Tibial nerve (tissue), 4 donors: ENCODE measurements around the gene POLR3A. TPM values are rescaled to one million over a fixed set of nuclear protein-coding genes. Genes with fewer than 3 reads are reported as not detected.

ENCODE experiments used
- DNase-seq, 2 donors: peaks; one replicate each; pipeline ENCODE4 v3.0.0-alpha.2; 2019; ENCODE audit warnings: low spot score in 2 of 2
- H3K27ac ChIP-seq, 4 donors: fragments of 200-600 bp; sonication (generic) in 3 of 4; one replicate each; pipeline ENCODE4 v1.5.1; 2017 to 2019; ENCODE audit warnings: mild to moderate bottlenecking in 1 of 4
- H3K27me3 ChIP-seq, 2 donors: fragments of 200-600 bp; sonication (generic) in 1 of 2; one replicate each; pipeline versions ENCODE4 v1.5.1 to v1.6.0; 2017 to 2019
- H3K36me3 ChIP-seq, 3 donors: fragments of 200-600 bp; sonication (generic); one replicate each; pipeline ENCODE4 v1.5.1; 2018 to 2019
- H3K4me1 ChIP-seq, 4 donors: fragments of 200-600 bp; sonication (generic) in 3 of 4; one replicate each; pipeline ENCODE4 v1.5.1; 2017 to 2019
- H3K4me3 ChIP-seq, 4 donors: fragments of 200-600 bp; sonication (generic) in 3 of 4; one replicate each; pipeline ENCODE4 v1.5.1; 2017 to 2019; ENCODE audit warnings: mild to moderate bottlenecking in 1 of 4, moderate library complexity in 1 of 4
- H3K9me3 ChIP-seq, 4 donors: fragments of 200-600 bp; sonication (generic) in 3 of 4; one replicate each; pipeline ENCODE4 v1.5.1; 2017 to 2019
- EP300 ChIP-seq, 2 donors: sonication (generic); formaldehyde crosslinking; IDR thresholded peaks; one replicate each; pipeline ENCODE4 v1.6.1; 2017; ENCODE audit warnings: antibody characterized with exemption in 2 of 2, mild to moderate bottlenecking in 1 of 2
- POLR2A ChIP-seq, 2 donors: fragments of 450-650 bp; IDR thresholded peaks; one replicate each; pipeline ENCODE4 v1.6.1; 2017; ENCODE audit warnings: antibody characterized with exemption in 2 of 2, mild to moderate bottlenecking in 2 of 2, moderate library complexity in 2 of 2
- WGBS, 2 donors: methylation state at CpG; one replicate each; pipeline ENCODE4 v1.1.5; 2018; 5-methylcytosine and 5-hydroxymethylcytosine counted together
- total RNA-seq, 4 donors: library from RNA; depleted of rRNA; stranded (reverse); fragments of >200 nt; gene quantifications; one replicate each; pipeline ENCODE4 v1.1.0, GENCODE V29; 2016
- TF ChIP-seq, protein P1 (sequence below), 5 experiments: fragments of 200-600 bp in 3 of 5; fragments of 450-650 bp in 2 of 5; sonication (generic) in 3 of 5; IDR thresholded peaks; one replicate each; pipeline ENCODE4 v1.5.1; 2016 to 2019; ENCODE audit warnings: antibody characterized with exemption in 5 of 5, mild to moderate bottlenecking in 3 of 5, moderate library complexity in 2 of 5

POLR3A gene
- total RNA-seq, 4 donors from 2014 or later = 10.2 to 16.8 (median 11.4) TPM

DNA sequence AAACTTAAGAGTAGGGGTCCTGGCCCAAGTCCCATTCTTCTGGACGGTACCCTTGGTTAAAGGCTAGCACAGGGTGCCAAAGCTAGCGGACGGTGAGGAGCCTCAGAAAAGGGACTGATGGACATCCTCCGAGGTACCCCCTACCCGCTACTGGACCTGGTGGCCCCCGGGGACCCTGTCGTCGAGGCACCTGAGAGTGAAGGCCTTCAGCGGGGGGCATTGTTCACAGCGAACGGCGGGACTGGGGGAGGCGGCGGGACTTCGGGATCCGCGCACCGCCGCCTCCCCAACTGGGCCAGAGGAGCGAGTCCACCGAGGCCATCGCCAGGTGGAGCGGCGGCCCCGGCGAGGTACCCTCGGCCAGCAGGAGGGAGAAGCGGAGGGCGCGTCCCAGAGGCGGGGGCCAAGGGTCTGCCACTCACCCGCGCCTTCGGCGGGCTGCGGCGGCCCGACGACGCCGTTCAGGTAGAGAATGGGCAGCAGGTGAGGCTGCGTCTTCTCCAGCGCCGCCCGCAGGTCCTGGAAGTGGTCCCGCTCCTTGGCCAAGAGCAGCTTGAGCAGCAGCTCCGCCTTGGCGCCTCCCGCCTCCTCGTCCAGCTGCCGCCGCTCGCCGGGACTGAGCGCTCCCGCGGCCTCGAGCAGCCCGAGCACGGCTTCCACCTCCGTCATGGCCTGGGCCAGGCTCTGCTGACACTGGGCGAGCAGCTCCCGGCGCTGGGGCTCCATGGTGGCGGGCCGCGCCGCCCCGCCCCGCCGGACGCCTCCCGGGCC, 103.3 kb downstream of the POLR3A start:
- Histone ChIP-seq H3K4me3 (peak overlapping the region; percentile 70 to 96 (median 86)), H3K36me3 (no peaks in the 10 kb centered on the region), H3K4me1 (peaks cover 0 to 37% (median 6%) of the 10 kb centered on the region in 4 donors), H3K27ac (peak overlapping the region; percentile 69 to 87 (median 75)), H3K27me3 (no peaks in the 10 kb centered on the region), H3K9me3 (no peaks in the 10 kb centered on the region)
- TF ChIP-seq EP300 (IDR thresholded peaks at IDR 0.05) = peak in 1 of 2 donors; percentile 5
- TF ChIP-seq, protein P1, sequence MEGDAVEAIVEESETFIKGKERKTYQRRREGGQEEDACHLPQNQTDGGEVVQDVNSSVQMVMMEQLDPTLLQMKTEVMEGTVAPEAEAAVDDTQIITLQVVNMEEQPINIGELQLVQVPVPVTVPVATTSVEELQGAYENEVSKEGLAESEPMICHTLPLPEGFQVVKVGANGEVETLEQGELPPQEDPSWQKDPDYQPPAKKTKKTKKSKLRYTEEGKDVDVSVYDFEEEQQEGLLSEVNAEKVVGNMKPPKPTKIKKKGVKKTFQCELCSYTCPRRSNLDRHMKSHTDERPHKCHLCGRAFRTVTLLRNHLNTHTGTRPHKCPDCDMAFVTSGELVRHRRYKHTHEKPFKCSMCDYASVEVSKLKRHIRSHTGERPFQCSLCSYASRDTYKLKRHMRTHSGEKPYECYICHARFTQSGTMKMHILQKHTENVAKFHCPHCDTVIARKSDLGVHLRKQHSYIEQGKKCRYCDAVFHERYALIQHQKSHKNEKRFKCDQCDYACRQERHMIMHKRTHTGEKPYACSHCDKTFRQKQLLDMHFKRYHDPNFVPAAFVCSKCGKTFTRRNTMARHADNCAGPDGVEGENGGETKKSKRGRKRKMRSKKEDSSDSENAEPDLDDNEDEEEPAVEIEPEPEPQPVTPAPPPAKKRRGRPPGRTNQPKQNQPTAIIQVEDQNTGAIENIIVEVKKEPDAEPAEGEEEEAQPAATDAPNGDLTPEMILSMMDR (IDR thresholded peaks at IDR 0.05) = no peak
- no peak for TF ChIP-seq POLR2A (IDR thresholded peaks at IDR 0.05)
- 0 to 4% methylated on average over 14 to 26 of the region's 73 CpGs for WGBS, 2 donors
- DNase-seq = peak in 1 of 2 donors; percentile 8

DNA sequence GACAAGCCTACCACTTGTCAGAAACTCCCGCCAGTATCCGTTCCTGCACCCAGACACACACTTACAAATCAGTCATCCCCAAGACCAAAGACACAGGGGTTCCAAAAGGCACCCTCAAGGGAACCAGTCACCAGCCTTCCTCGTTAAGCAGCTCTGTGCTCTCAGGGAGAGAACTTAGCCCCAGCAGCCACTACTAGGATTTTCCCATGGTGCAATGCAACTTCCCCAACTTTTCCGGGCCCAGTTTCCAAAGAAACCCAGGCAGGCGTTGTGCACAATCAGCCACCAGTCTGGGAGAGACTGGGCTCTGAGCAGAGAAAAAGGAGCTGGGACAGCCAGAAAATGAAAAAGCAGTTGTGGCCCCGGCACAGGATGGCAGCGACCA, 103.9 kb downstream of the POLR3A start:
- Histone ChIP-seq H3K36me3 (no peaks in the 10 kb centered on the region), H3K4me3 (peak overlapping the region; percentile 70 to 96 (median 86)), H3K4me1 (peaks cover 0 to 43% (median 6%) of the 10 kb centered on the region in 4 donors), H3K27ac (peak overlapping the region; percentile 69 to 87 (median 75)), H3K27me3 (no peaks in the 10 kb centered on the region), H3K9me3 (no peaks in the 10 kb centered on the region)
- TF ChIP-seq POLR2A (IDR thresholded peaks at IDR 0.05) (no peak), EP300 (IDR thresholded peaks at IDR 0.05) (peak in 1 of 2 donors; percentile 42)
- TF ChIP-seq, protein P1 (IDR thresholded peaks at IDR 0.05) = no peak
- peak in 1 of 2 donors; percentile 32 for DNase-seq
- WGBS, 2 donors = 10 to 13% methylated on average over 7 of the region's 7 CpGs

DNA sequence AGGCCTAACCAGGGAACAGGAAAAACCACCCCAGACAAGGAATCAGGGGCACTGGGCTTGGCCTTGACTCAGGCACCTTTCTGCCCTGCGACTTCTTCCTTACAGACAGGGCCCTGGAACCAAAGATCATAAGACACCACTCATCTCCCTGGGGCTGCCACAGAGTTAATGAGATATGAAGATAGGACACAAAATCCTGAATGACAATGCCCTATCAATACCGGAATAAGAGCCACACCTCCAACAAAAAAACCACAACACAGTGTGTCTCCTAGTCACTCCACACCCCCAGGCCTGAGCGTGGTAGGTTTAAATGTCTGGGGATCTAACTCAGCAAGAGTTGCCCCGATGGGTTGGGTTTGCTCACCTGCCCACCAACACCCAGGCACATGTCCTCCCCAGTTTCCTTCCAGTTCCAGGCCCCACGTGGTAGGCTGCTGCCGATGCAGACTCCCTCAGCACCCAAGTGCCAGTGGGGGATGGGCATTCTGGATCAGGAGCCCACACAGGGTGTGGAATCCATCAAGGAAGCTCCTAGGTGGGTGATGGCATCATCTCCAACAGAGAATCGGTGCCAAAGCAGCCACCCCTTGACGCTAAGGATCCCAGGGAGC, 106.6 kb downstream of the POLR3A start:
- H3K4me3 ChIP-seq = no peak overlapping the region
- TF ChIP-seq EP300 (IDR thresholded peaks at IDR 0.05) (no peak), POLR2A (IDR thresholded peaks at IDR 0.05) (no peak)
- TF ChIP-seq, protein P1 (IDR thresholded peaks at IDR 0.05) = no peak
- no peaks in the 10 kb centered on the region for H3K27me3 ChIP-seq
- H3K27ac ChIP-seq = no peak overlapping the region
- 81 to 89% methylated on average over 6 to 8 of the region's 8 CpGs for WGBS, 2 donors
- no peak for DNase-seq
- peaks cover 0 to 52% (median 6%) of the 10 kb centered on the region in 4 donors for H3K4me1 ChIP-seq
- no peaks in the 10 kb centered on the region for H3K9me3 ChIP-seq
- no peaks in the 10 kb centered on the region for H3K36me3 ChIP-seq

DNA sequence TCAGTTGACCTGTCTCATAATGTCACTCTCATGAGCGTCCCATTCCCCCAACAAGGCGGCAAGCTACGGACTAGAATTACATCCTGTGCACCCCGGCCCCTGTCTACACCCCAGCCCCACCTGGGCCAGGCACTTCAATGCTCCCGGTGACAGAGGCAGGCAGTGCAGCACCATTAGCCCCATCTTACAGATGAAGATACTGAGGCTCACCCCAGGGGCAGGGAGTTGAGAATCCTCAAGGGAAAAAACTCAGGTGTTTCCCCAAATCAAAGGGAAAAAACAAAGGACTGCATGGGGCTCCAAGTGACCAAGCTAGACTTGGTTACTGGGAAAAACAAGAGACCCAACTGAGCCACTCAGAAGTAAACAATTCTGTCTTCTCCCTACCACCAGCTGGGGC, 107.3 kb downstream of the POLR3A start:
- H3K4me3 ChIP-seq = no peak overlapping the region
- 96 to 97% methylated on average over 5 of the region's 5 CpGs for WGBS, 2 donors
- H3K27ac ChIP-seq = no peak overlapping the region
- H3K36me3 ChIP-seq = no peaks in the 10 kb centered on the region
- peaks cover 0 to 47% (median 3%) of the 10 kb centered on the region in 4 donors for H3K4me1 ChIP-seq
- no peak for DNase-seq
- H3K9me3 ChIP-seq = no peaks in the 10 kb centered on the region
- H3K27me3 ChIP-seq = no peaks in the 10 kb centered on the region
- TF ChIP-seq, protein P1 (IDR thresholded peaks at IDR 0.05) = no peak
- TF ChIP-seq EP300 (IDR thresholded peaks at IDR 0.05) (no peak), POLR2A (IDR thresholded peaks at IDR 0.05) (no peak)

DNA sequence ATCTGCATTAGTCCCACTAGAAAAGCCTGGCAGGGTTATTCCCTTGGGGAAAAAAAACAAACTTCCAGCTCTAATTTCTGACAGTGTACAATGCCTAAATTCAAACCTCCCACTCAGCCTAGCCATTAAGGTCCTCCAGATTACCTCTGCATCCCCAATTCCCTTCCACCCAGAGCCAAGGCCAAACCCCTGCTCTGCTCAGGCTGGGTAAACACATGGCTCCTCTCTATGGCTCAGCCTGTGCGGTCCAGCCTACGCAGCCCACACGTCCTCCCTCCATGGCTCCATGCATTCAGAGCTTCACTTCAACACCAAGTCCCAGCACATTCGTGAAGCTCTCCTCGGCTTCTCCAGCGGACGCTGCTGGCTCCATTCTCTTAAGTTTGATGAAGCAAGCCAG, 107.9 kb downstream of the POLR3A start:
- Histone ChIP-seq H3K4me1 (peaks cover 0 to 46% (median 3%) of the 10 kb centered on the region in 4 donors), H3K27ac (no peak overlapping the region), H3K27me3 (no peaks in the 10 kb centered on the region), H3K4me3 (no peak overlapping the region), H3K36me3 (no peaks in the 10 kb centered on the region), H3K9me3 (no peaks in the 10 kb centered on the region)
- 67 to 80% methylated on average over 7 of the region's 7 CpGs for WGBS, 2 donors
- DNase-seq = no peak
- TF ChIP-seq, protein P1 (IDR thresholded peaks at IDR 0.05) = no peak
- TF ChIP-seq POLR2A (IDR thresholded peaks at IDR 0.05) (no peak), EP300 (IDR thresholded peaks at IDR 0.05) (no peak)
